HG03139 (cell line): ENCODE measurements around the gene INCA1.
"Not testable (repeated sequence)": the region's sequence is repeated elsewhere in the genome, so short reads cannot be mapped to it uniquely, and the experiment has no call there.

Experiments used
- ATAC-seq: cut with Tn5 transposase; IDR thresholded peaks from one replicate; pipeline ENCODE4 v1.9.1; 2021; ENCODE audit not compliant: unreplicated experiment

Gene INCA1, protein sequence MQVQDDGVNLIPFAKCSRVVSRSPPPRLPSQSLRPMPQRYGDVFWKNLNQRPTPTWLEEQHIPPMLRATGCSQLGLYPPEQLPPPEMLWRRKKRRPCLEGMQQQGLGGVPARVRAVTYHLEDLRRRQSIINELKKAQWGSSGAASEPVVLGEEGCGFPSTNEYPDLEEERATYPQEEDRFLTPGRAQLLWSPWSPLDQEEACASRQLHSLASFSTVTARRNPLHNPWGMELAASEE

DNA sequence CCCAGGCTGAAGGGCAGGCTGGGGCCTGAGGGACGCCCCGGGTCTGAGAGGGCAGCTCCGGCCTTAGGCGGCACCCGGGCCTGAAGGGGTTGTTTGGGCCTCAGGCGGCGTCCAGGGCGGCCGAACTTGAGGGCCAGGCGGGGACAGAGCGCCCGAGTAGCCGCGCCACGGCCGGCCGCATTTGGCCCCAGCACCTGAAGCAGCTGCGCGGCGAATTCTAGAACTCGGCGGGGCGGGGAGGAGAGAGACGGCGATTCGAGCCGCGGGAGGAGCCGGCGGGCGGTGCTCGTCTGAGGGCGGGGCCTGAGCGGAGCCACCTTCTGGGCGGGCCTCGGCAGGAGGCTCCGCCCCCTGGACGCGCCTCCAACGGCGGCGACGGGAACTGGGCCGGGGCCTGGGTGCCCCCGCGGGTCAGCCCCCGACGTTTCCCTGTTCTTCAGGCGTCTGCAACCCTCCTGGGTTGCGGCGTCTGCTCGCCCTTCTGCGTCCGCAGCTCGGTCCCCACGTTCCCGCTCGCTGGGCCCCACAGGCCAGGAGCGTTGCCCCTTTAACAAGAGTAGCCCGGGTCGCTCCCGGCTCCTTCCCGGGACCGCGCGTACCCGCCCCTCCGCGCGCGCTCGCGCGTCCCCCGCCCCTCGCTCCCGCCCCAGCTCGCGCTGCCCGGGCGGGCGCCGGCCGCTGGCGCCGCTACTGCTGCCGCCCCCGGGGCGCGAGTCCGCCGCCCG, at the start of gene INCA1, which contains the start of gene KIF1C:
Gene INCA1 (minus strand): TSS at position 221 of the 725 bp plus-strand sequence. CDS start 3,085 bp downstream, outside the sequence.
Gene KIF1C (plus strand): TSS at position 649 of the 725 bp plus-strand sequence. CDS start 2,297 bp downstream, outside the sequence.
- peak; percentile 71 for ATAC-seq

DNA sequence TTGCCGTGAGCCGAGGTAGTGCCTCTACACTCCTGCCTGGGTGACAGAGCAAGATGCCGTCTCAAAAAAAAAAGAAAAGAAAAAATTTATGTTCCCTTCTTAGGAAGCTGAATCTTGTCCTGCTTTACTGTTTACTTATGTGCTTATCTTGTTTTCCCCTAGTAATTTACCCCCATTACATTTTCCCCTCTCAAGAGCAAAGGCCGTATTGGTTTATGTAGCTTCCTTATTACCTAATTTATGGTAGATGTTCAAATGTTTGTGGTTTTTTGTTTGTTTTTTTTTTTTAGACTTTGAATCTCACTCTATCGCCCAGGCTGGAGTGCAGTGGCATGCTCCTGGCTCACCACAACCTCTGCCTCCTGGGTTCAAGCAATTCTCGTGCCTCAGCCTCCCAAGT, 48.2 kb upstream of the INCA1 start:
- ATAC-seq: no peak

DNA sequence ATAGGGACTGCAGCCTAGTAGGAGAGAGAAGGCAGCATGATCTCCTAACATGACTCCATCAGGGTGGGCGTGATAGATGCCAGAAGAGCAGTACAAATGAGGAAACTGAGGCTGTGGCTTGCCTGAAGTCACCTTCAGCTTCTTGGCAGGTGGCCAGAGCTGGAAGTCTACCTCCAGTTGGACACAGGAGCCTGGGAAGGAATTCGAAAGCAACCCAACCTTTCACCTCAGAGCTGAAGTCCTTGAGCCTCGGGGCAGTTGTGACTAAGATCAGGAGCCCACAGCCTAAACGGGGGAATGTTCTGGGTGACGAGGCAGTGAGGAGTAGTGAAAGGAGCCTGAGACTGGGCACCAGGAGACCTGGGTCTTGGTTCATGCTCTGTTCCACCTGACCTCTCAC, 47.3 kb upstream of the INCA1 start:
- ATAC-seq: no peak

DNA sequence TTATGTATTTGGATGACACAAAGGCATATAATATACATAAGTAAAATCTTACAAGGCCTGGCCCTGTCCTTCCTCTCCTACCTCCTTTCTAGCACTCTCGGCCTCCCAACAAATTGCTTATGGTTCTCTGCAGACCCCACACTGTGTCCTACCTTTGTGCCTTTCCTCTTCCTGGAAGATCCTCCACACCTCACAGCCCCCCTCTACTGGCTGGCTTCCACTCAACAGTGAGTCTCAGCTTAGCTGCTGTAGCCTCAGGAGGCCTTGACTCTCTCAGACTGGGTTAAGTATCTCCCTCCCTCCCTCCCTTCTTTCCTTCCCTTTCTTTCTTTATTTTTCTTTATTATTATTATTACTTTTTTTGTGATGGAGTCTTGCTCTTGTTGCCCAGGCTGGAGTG, 46.2 kb upstream of the INCA1 start:
- no peak for ATAC-seq

DNA sequence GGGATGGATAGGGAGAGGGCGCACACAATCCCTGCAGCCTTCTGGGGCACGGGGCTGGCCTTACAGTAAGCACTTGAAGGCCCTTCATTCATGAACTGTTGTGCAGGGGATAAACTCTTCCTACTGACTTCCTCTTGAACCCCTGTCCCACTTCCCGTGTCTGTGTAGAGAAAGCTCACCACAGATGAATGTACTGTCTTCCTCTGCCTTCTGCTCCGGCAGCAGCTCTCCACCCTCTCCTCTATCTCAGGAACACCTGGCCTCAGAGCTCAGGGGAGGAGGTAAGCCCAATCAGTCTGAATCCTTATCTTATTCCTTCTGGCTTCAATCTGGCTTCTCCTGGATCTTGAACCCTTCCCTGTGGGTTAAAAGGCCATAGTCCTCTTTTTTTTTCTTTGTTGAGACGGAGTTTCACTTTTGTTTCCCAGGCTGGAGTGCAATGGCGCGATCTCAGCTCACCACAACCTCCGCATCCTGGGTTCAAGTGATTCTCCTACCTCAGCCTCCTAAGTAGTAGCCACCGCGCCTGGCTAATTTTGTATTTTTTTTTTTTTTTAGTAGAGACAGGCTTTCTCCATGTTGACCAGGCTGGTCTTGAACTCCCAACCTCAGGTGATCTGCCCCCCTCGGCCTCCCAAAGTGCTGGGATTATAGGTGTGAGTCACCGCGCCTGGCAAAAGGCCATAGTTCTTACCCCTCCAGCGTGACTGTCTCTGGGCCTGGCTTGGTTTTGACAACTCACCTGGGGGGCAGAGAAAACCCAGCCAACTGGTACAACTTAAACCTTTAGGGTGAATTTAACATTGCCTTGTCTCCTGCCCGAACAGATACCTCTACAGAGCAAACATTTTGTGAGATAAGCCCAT, 45.1 kb upstream of the INCA1 start:
- no peak for ATAC-seq

DNA sequence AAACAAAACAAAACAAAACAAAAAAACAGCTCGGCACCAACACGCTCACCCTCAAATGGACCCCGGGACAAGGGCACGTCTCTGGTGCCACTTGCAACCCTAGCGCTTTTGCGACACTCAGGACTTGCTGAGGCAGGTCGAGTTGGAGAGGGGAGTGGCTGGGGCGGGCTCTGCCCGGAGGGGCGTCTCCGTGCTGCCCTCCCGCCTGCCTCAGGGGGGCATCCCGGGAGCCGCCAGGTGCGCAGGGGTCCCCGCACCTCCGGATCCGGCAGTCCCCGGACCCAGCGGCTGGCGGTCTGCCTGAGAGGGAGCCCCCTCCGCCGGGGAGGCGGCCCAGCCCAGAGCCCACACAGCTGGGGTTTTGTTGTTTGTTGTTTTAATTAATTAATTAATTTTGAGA, 38.0 kb upstream of the INCA1 start, which contains the start of gene SLC52A1:
Gene SLC52A1 (minus strand): TSS at position 112 of the 400 bp plus-strand sequence. CDS start 820 bp downstream, outside the sequence.
- ATAC-seq: no peak

DNA sequence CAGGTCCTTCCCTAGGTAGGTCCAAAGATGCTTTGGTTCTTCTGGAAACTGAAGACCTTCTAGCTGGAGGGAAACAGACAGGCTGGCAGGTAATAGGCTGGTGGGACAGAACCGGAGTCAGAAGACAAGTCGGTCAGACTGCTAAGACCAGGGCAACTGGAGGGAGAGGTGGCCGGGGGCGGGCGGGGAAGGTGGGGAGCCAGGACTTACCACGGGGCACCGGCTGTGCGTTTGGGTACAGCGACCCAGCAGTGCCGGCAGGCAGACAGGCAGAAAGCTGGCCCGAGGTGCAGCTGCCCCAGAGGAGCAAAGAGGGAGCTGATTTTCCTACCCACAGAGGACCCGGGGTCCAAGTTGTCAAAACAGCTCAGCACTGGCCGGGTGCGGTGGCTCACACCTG, 37.3 kb upstream of the INCA1 start:
- ATAC-seq: no peak

DNA sequence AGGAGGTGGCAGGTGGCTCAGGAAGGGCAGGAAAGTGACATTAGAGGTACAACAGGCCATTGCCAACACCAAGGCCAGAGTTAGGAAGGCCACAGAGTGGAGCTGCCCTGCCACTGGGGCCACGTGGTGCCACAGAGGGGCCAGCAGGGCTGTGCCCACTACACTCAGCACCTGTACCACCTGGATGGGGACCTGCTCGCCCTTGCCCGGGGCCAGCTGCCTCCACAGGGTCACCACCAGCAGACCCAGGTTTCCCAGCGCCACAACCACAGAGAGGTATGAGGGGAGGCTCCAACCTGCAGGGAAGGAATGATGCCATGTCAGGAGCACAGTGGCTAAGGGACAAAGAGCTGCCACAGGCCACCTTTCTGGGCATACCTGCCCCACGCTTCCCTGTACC, 36.7 kb upstream of the INCA1 start:
- ATAC-seq: no peak

DNA sequence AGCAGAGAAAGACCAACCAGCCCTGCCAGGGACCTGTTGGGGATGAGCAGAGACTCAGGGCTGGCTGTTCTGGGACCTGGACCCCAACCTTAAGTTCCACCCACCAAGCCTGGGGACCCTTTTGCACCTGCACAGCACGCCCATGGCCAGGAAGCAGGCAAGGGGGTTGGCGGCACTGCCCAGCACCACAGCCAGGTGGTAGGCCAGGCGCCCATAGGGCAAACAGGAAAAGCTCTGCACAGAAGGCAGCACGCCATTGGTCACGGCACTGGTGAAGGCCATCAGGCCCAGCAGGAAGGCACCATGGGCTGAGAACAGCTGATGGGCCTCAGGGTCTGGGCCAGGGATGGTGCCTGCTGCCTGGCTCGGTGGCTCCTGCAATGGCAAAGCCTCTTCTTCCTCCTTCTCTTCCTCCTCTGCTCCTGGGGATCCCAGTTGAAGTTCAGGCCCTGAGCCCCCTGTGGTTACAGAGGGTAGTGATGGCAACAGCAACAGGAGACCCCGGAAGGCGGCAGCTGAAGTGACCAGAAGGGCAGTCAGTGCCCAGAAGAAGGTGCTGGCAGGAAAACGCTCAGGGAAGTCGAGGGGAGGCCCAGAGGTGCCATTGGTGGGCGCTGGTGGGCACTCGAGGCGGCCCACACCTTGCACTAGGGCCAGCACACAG, 36.2 kb upstream of the INCA1 start:
- ATAC-seq: no peak

DNA sequence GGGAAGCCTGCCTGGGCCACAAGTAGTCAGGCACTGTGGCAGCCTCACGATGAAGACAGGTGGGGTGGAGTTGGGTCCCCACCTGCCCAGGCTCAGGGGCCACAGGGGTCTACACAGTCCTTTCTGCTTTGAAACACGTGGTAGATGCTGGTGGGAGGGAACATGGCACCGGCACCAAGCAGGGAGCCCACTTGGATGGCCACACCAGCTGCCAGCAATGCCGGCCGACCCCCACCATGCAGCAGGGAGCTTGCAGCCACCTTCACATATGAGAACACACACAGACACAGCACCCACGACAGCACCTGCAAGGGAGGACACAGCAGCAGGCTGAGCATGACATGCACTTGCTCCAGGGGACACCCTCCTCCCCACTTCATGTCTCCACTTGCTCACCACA, 35.5 kb upstream of the INCA1 start:
- no peak for ATAC-seq

DNA sequence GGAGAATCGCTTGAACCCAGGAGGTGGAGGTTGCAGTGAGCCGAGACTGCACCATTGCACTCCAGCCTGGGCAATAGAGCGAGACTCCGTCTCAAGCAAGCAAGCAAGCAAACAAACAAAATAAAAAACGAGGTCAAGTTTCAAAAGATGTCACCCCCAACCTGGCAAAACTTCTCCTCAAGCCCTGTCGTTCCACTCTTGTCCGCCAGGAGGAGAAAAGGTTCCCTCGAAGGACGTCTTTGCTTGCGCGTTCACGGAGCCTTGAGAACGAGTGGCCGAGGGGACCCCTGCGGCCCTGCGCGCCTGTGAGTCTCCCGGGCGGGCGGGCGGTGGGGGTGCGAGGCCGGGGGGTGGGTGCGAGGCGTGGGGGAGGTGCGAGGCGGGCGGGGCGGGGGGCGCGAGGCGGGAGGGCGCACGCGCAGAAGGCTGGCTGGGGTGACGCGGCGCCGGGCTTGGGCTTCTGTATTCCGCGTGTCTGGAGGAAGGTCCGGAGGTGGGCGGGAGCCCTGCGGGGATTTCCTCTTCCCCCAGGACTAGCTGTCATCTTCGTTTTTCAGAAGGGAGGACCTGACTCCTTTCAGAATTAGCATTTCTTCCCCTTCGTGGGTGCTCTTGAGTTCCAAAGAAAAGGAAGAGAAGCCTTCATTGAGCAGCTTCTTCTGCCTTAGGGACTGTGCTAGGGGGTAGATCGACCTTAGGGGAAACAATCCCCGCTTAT, 34.2 kb upstream of the INCA1 start:
- ATAC-seq: peak; percentile 67

DNA sequence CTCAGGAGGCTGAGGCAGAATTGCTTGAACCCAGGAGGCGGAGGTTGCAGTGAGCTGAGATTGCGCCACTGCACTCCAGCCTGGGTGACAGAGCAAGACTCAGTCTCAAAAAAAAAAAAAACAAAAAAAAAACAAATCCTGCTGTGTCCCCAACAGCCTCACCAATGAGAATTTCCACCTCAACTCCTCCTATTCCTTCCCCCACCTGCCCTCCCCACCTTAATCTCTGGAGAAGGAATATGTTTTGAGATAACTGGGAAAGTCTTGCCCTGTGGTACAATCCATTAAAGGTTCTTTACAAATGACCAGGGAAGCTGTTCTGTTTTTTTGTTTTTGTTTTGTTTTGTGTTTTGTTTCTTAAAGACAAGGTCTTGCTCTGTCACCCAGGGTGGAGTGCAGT, 32.8 kb upstream of the INCA1 start:
- ATAC-seq: not testable (repeated sequence)

DNA sequence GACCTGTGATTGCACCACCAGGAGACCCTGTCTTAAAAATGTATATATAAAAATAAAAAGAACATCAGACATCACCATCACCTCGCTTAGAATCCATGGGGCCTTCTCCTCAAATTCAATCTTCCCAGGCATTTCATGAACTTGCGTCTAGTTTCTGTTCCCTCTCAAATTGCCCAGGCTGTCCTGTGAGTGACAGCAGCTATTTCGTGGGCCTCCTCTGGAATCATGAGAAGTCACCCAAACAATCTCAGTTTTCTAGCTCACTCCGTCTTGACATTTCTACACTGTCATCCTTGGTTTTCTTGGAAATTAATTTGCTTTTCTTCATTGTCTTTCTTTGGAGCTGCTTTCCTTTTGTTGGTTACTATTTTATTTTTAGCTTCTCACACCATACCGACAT, 30.6 kb upstream of the INCA1 start:
- ATAC-seq: no peak

DNA sequence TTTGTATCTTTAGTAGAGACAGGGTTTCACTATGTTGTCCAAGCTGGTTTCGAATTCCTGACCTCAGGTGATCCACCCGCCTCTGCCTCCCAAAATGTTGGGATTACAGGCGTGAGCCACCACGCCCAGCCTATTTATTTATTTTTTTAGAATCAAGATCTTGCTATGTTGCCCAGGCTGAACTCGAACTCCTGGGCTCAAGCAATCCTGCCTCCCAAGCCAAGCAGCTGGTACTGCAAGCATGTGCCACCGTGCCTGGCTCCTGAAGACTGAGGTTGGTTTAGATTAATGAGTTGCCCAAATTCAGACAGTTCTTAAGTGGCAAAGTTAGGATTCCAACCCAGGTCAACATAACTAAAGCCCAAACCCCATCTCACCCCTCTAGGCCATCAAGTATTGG, 30.0 kb upstream of the INCA1 start:
- no peak for ATAC-seq

DNA sequence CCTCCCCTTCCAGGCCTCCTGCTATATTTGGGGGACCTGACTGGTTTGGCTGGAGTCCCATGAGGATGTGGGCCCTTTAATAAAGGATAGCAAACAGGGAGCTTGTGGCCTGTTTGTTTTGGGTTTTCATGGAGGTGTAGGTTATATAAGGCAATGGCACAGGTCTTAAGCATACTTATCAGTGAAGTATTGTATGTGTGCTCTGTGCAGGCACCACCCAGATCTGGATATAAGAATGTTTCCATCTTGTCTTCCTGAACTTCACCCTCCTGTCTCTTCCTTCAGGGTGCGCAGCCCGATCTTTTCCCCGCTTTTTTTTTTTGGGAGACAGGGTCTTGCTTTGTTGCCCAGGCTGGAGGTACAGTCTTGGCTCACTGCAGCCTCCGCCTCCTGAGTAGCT, 27.3 kb upstream of the INCA1 start:
- ATAC-seq: no peak

DNA sequence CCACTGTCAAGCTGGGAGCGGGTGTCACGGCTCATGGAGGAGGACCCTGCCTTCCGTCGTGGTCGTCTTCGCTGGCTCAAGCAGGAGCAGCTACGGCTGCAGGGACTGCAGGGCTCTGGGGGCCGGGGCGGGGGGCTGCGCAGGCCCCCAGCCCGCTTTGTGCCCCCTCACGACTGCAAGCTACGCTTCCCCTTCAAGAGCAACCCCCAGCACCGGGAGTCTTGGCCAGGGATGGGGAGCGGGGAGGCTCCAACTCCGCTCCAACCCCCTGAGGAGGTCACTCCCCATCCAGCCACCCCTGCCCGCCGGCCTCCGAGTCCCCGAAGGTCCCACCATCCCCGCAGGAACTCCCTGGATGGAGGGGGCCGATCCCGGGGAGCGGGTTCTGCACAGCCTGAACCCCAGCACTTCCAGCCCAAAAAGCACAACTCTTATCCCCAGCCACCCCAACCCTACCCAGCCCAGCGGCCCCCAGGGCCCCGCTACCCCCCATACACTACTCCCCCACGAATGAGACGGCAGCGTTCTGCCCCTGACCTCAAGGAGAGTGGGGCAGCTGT, 26.3 kb upstream of the INCA1 start:
- no peak for ATAC-seq

DNA sequence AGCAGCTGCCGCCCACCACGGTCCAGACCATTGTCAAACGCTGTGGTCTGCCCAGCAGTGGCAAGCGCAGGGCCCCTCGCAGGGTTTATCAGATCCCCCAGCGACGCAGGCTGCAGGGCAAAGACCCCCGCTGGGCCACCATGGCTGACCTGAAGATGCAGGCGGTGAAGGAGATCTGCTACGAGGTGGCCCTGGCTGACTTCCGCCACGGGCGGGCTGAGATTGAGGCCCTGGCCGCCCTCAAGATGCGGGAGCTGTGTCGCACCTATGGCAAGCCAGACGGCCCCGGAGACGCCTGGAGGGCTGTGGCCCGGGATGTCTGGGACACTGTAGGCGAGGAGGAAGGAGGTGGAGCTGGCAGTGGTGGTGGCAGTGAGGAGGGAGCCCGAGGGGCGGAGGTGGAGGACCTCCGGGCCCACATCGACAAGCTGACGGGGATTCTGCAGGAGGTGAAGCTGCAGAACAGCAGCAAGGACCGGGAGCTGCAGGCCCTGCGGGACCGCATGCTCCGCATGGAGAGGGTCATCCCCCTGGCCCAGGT, 24.9 kb upstream of the INCA1 start:
- ATAC-seq: no peak

DNA sequence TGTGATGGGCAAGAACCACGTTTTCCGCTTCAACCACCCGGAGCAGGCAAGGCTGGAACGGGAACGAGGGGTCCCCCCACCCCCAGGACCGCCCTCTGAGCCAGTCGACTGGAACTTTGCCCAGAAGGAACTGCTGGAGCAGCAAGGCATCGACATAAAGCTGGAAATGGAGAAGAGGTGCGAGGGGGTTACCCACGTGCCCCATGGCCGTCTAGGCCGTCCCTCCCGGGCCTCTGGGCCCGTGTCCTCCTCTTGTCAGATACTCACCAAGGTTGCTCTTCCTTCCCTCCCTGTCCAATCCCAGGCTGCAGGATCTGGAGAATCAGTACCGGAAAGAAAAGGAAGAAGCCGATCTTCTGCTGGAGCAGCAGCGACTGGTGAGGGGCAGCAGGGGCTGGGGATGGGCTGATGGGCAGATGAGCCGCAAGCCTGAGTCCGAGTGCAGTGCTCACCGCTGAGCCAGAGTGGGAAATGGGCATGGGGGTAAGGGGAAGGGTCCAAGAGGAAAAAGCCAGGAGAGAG, 23.2 kb upstream of the INCA1 start:
- ATAC-seq: no peak

DNA sequence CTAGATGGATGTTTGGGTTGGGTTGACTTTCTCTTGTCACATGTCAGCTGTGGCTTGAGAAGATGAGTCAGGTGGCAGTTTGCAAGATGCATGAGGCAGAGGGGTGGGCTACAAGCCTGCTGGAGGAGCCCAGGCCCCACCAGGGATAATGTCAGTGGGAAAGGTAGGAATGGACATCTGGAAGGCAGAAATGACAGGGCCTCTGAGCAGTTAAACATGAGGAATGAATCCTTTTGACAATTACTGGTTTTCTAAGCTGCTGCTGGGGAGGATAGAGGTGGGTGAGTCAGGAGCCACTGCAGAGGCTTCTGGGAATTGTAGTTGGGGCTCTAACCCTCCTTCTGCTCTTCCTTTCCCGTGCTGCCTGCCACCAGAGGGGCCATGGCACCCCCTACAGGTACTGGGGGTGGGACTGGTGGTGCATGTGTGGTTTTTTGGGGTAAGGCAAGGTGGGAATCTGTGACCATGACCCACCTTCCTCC, 22.2 kb upstream of the INCA1 start:
- no peak for ATAC-seq
